Measurements from ENCODE around the gene LRPAP1. TPM values are rescaled to one million over a fixed set of nuclear protein-coding genes. Genes with fewer than 3 reads are reported as not detected.
"Not testable (repeated sequence)": the region's sequence is repeated elsewhere in the genome, so short reads cannot be mapped to it uniquely, and the experiment has no call there.

The LRPAP1 gene
- total RNA-seq, 1 donor from 2014 or later: 152 TPM

GRCh38 chr4:3462790-3463415, 69.3 kb downstream of the LRPAP1 start, which contains the start of gene DOK7:
DOK7 (plus strand) TSS chr4:3463306; CDS start chr4:3463376, 70 bp downstream.
- H3K27me3 Mint-ChIP-seq: peaks cover 22% of the 10 kb centered on the region
- H3K36me3 Mint-ChIP-seq: no peaks in the 10 kb centered on the region
- peaks cover 5% of the 10 kb centered on the region for H3K9me3 Mint-ChIP-seq
- no peak for TF ChIP-seq CTCF (conservative IDR thresholded peaks at IDR 0.05)
- DNase-seq (ENCODE audit: extremely low spot score, unreplicated experiment): no peak
- no peaks in the 10 kb centered on the region for H3K4me1 Mint-ChIP-seq (ENCODE audit: unreplicated experiment)
- H3K27ac Mint-ChIP-seq: no peak within 1 kb of the TSS
- H3K4me3 Mint-ChIP-seq: peak within 1 kb of the TSS; percentile 45

GRCh38 chr4:3462321-3462789, 69.9 kb downstream of the LRPAP1 start:
- peaks cover 5% of the 10 kb centered on the region for H3K9me3 Mint-ChIP-seq
- H3K36me3 Mint-ChIP-seq: no peaks in the 10 kb centered on the region
- no peak for DNase-seq (ENCODE audit: extremely low spot score, unreplicated experiment)
- peaks cover 23% of the 10 kb centered on the region for H3K27me3 Mint-ChIP-seq
- H3K27ac Mint-ChIP-seq: no peak overlapping the region
- no peak for TF ChIP-seq CTCF (conservative IDR thresholded peaks at IDR 0.05)
- peak overlapping the region; percentile 45 for H3K4me3 Mint-ChIP-seq
- no peaks in the 10 kb centered on the region for H3K4me1 Mint-ChIP-seq (ENCODE audit: unreplicated experiment)

GRCh38 chr4:3461515-3462291, 70.5 kb downstream of the LRPAP1 start:
- H3K27me3 Mint-ChIP-seq: peaks cover 23% of the 10 kb centered on the region
- no peak for TF ChIP-seq CTCF (conservative IDR thresholded peaks at IDR 0.05)
- DNase-seq (ENCODE audit: extremely low spot score, unreplicated experiment): no peak
- no peak overlapping the region for H3K4me3 Mint-ChIP-seq
- H3K36me3 Mint-ChIP-seq: no peaks in the 10 kb centered on the region
- H3K4me1 Mint-ChIP-seq (ENCODE audit: unreplicated experiment): no peaks in the 10 kb centered on the region
- no peak overlapping the region for H3K27ac Mint-ChIP-seq
- peaks cover 5% of the 10 kb centered on the region for H3K9me3 Mint-ChIP-seq

- DNase-seq (ENCODE audit: extremely low spot score, unreplicated experiment): no peak
- H3K36me3 Mint-ChIP-seq: no peaks in the 10 kb centered on the region
- H3K27ac Mint-ChIP-seq: no peak overlapping the region
- TF ChIP-seq CTCF (conservative IDR thresholded peaks at IDR 0.05): no peak
- peaks cover 5% of the 10 kb centered on the region for H3K9me3 Mint-ChIP-seq
- no peak overlapping the region for H3K4me3 Mint-ChIP-seq
- peaks cover 23% of the 10 kb centered on the region for H3K27me3 Mint-ChIP-seq
- H3K4me1 Mint-ChIP-seq (ENCODE audit: unreplicated experiment): no peaks in the 10 kb centered on the region
Observed at GRCh38 chr4:3460926-3461325, 71.3 kb downstream of the LRPAP1 start.

GRCh38 chr4:3459156-3459555, 73.1 kb downstream of the LRPAP1 start:
- peaks cover 14% of the 10 kb centered on the region for H3K9me3 Mint-ChIP-seq
- not testable (repeated sequence) for H3K36me3 Mint-ChIP-seq; DNase-seq (ENCODE audit: extremely low spot score, unreplicated experiment)

GRCh38 chr4:3458371-3458770, 73.9 kb downstream of the LRPAP1 start:
- Mint-ChIP-seq H3K9me3 (peaks cover 18% of the 10 kb centered on the region), H3K36me3 (no peaks in the 10 kb centered on the region), H3K4me3 (no peak overlapping the region), H3K27ac (no peak overlapping the region), H3K27me3 (peaks cover 18% of the 10 kb centered on the region), H3K4me1 (ENCODE audit: unreplicated experiment) (no peaks in the 10 kb centered on the region)
- TF ChIP-seq CTCF (conservative IDR thresholded peaks at IDR 0.05): no peak
- DNase-seq (ENCODE audit: extremely low spot score, unreplicated experiment): no peak

More at GRCh38 chr4:3459156-3459555, 73.1 kb downstream of the LRPAP1 start:
- H3K4me1 Mint-ChIP-seq (ENCODE audit: unreplicated experiment); H3K4me3 Mint-ChIP-seq; H3K27ac Mint-ChIP-seq: not testable (repeated sequence)
- H3K27me3 Mint-ChIP-seq: peaks cover 18% of the 10 kb centered on the region

GRCh38 chr4:3455596-3455995, 76.6 kb downstream of the LRPAP1 start:
- not testable (repeated sequence) for H3K4me1 Mint-ChIP-seq (ENCODE audit: unreplicated experiment); H3K4me3 Mint-ChIP-seq

More at GRCh38 chr4:3455596-3455995, 76.6 kb downstream of the LRPAP1 start:
- Mint-ChIP-seq H3K27me3 (peaks cover 16% of the 10 kb centered on the region), H3K9me3 (peaks cover 18% of the 10 kb centered on the region)
- H3K27ac Mint-ChIP-seq; H3K36me3 Mint-ChIP-seq; DNase-seq (ENCODE audit: extremely low spot score, unreplicated experiment): not testable (repeated sequence)
